ENCODE data around the gene MYBBP1A. TPM values are rescaled to one million over a fixed set of nuclear protein-coding genes. Genes with fewer than 3 reads are reported as not detected.
A peak's percentile ranks its signal among the peaks of the same experiment; 100 is the strongest.

The MYBBP1A gene
- total and polyA plus RNA-seq, 2 of the 13 experiments (the other 11 are each of a cell fraction or from before 2014, with no cell fraction given), result 18.6 to 54.8 TPM

DNA sequence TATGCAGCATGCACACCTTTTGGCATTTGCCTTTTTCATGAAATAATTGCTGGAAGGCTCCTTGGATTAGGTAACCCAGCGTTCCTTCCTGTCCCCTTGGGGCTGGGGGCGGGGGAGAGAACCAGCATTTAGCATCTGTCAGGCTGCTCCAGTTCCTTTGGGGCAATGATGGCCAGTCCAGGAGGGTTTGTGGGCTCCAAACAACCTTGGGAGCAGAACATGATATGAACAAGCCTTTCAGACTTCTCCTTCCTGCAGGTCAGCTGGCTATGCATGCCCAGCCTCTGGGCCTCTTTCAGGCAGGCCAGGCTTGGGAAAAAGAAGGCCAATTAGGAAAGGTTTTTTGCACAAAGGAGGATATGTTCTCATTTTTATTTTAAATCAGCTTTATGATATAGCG lies 28.0 kb upstream of the MYBBP1A start:
- H3K9me3 ChIP-seq (ENCODE audit: low read length), result no peaks in the 10 kb centered on the region
- H3K9ac ChIP-seq (ENCODE audit: insufficient read depth, low read depth, low read length), result no peak overlapping the region
- ChIA-PET CTCF (ENCODE audit: low intra/inter-chr PET ratio, low total read pairs) (interaction anchor here (2.8 kb wide), 1 partner anchor 17 kb away, joined by 13 read pairs; no protein-coding TSS in a partner anchor), POLR2A (interaction anchor here (1.3 to 1.7 kb wide), 3 partner anchors 15 to 28 kb away, joined by 3 to 5 read pairs (median 4); partner anchors contain the start of gene MYBBP1A)
- no peak for DNase-seq (ENCODE audit: low spot score)
- H3K4me3 ChIP-seq (replicated peaks in 1 of 3; ENCODE audit: insufficient read depth in 1 of 3, low read depth in 2 of 3, low read length in 3 of 3), result no peak overlapping the region
- no peak for TF ChIP-seq ZNF703 (CRISPR knock-in tag; IDR thresholded peaks at IDR 0.05; ENCODE audit: borderline replicate concordance)
- TF ChIP-seq ZNF607 (CRISPR knock-in tag; IDR thresholded peaks at IDR 0.05; ENCODE audit: borderline replicate concordance), result no peak
- 84% methylated on average over 1 of the region's 3 CpGs for WGBS (ENCODE audit: low lambda C conversion rate)
- in situ Hi-C loops (cut with HindIII; ENCODE audit: extremely low pct_ligation_motif_present, low pct_unique_long_range_greater_than_20kb), result no loop called here
- peak overlapping the region; percentile 88 for H3K4me2 ChIP-seq (ENCODE audit: low read depth, low read length)
- no peak overlapping the region for H3K27ac ChIP-seq (ENCODE audit: extremely low read length, insufficient read depth, low read length)
- BruUV-seq (replicated peaks), result no TSS peak
- no peak for FAIRE-seq
- no peak overlapping the region for H2AFZ ChIP-seq (ENCODE audit: low read length)
- H4K20me1 ChIP-seq (ENCODE audit: insufficient read depth, low read length), result no peaks in the 10 kb centered on the region
- ATAC-seq, result no peak
- H3K36me3 ChIP-seq (replicated peaks in 1 of 2; ENCODE audit: control insufficient read depth in 1 of 2, insufficient read depth in 2 of 2, low read length in 2 of 2), result no peaks in the 10 kb centered on the region
- peaks cover 56% of the 10 kb centered on the region for H3K4me1 ChIP-seq (ENCODE audit: insufficient read depth, low read length)
- H3K79me2 ChIP-seq (ENCODE audit: insufficient read depth, low read length), result no peaks in the 10 kb centered on the region
- intact Hi-C loops (cut with micrococcal nuclease; ENCODE audit: unreplicated experiment), result loop anchor here (2.0 kb wide), 1 partner anchor 16 kb away; no protein-coding TSS in a partner anchor
- H3K27me3 ChIP-seq (ENCODE audit: control insufficient read depth in 1 of 2, insufficient read depth in 2 of 2, low read length in 2 of 2), result peaks cover 2 to 47% of the 10 kb centered on the region in 2 experiments; a peak in 4 of 5 replicates

GRCh38 chr17:4582691-4583090 lies 27.5 kb upstream of the MYBBP1A start:
- ChIA-PET CTCF (ENCODE audit: low intra/inter-chr PET ratio, low total read pairs) (interaction anchor here (2.8 kb wide), 1 partner anchor 17 kb away, joined by 13 read pairs; no protein-coding TSS in a partner anchor), POLR2A (no interaction called here)
- Histone ChIP-seq H3K9ac (ENCODE audit: insufficient read depth, low read depth, low read length) (no peak overlapping the region), H4K20me1 (ENCODE audit: insufficient read depth, low read length) (no peaks in the 10 kb centered on the region), H3K79me2 (ENCODE audit: insufficient read depth, low read length) (no peaks in the 10 kb centered on the region), H3K4me1 (ENCODE audit: insufficient read depth, low read length) (peaks cover 58% of the 10 kb centered on the region), H3K9me3 (ENCODE audit: low read length) (no peaks in the 10 kb centered on the region), H2AFZ (ENCODE audit: low read length) (no peak overlapping the region), H3K4me3 (replicated peaks in 1 of 3; ENCODE audit: insufficient read depth in 1 of 3, low read depth in 2 of 3, low read length in 3 of 3) (no peak overlapping the region), H3K27ac (ENCODE audit: extremely low read length, insufficient read depth, low read length) (no peak overlapping the region), H3K4me2 (ENCODE audit: low read depth, low read length) (no peak overlapping the region), H3K27me3 (ENCODE audit: control insufficient read depth in 1 of 2, insufficient read depth in 2 of 2, low read length in 2 of 2) (peaks cover 2 to 47% of the 10 kb centered on the region in 2 experiments; a peak in 4 of 5 replicates), H3K36me3 (replicated peaks in 1 of 2; ENCODE audit: control insufficient read depth in 1 of 2, insufficient read depth in 2 of 2, low read length in 2 of 2) (no peaks in the 10 kb centered on the region)
- in situ Hi-C loops (cut with HindIII; ENCODE audit: extremely low pct_ligation_motif_present, low pct_unique_long_range_greater_than_20kb) (no loop called here), intact Hi-C loops (cut with micrococcal nuclease; ENCODE audit: unreplicated experiment) (loop anchor here (2.0 kb wide), 1 partner anchor 16 kb away; no protein-coding TSS in a partner anchor)
- DNase-seq (ENCODE audit: low spot score), result no peak
- BruUV-seq (replicated peaks), result no TSS peak
- no peak for FAIRE-seq
- no peak for ATAC-seq
- WGBS (ENCODE audit: low lambda C conversion rate), result 80% methylated on average over 5 of the region's 8 CpGs
- TF ChIP-seq ZNF746 (CRISPR knock-in tag; IDR thresholded peaks at IDR 0.05) (no peak), MXD4 (CRISPR knock-in tag; IDR thresholded peaks at IDR 0.05) (no peak), KDM5A (IDR thresholded peaks at IDR 0.05; ENCODE audit: borderline replicate concordance, low read length) (no peak), ARHGAP35 (CRISPR knock-in tag; IDR thresholded peaks at IDR 0.05; ENCODE audit: borderline replicate concordance) (no peak), FLYWCH1 (CRISPR knock-in tag; IDR thresholded peaks at IDR 0.05) (no peak), ZNF7 (CRISPR knock-in tag; IDR thresholded peaks at IDR 0.05) (no peak), ZNF709 (CRISPR knock-in tag; IDR thresholded peaks at IDR 0.05) (no peak), ZKSCAN8 (CRISPR knock-in tag; IDR thresholded peaks at IDR 0.05; ENCODE audit: borderline replicate concordance) (no peak), ZNF264 (CRISPR knock-in tag; IDR thresholded peaks at IDR 0.05) (no peak), SETDB1 (CRISPR knock-in tag; IDR thresholded peaks at IDR 0.05; ENCODE audit: borderline replicate concordance) (no peak), ZFP36L2 (CRISPR knock-in tag; IDR thresholded peaks at IDR 0.05) (no peak), HOXA7 (CRISPR knock-in tag; IDR thresholded peaks at IDR 0.05) (no peak), NR1H2 (CRISPR knock-in tag; IDR thresholded peaks at IDR 0.05; ENCODE audit: borderline replicate concordance, low read depth) (no peak)
- TF ChIP-seq, protein P1, sequence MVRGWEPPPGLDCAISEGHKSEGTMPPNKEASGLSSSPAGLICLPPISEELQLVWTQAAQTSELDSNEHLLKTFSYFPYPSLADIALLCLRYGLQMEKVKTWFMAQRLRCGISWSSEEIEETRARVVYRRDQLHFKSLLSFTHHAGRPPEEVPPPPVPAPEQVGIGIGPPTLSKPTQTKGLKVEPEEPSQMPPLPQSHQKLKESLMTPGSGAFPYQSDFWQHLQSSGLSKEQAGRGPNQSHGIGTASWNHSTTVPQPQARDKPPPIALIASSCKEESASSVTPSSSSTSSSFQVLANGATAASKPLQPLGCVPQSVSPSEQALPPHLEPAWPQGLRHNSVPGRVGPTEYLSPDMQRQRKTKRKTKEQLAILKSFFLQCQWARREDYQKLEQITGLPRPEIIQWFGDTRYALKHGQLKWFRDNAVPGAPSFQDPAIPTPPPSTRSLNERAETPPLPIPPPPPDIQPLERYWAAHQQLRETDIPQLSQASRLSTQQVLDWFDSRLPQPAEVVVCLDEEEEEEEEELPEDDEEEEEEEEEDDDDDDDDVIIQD (CRISPR knock-in tag; IDR thresholded peaks at IDR 0.05; ENCODE audit: low read depth), result no peak
- TF ChIP-seq, protein P2, sequence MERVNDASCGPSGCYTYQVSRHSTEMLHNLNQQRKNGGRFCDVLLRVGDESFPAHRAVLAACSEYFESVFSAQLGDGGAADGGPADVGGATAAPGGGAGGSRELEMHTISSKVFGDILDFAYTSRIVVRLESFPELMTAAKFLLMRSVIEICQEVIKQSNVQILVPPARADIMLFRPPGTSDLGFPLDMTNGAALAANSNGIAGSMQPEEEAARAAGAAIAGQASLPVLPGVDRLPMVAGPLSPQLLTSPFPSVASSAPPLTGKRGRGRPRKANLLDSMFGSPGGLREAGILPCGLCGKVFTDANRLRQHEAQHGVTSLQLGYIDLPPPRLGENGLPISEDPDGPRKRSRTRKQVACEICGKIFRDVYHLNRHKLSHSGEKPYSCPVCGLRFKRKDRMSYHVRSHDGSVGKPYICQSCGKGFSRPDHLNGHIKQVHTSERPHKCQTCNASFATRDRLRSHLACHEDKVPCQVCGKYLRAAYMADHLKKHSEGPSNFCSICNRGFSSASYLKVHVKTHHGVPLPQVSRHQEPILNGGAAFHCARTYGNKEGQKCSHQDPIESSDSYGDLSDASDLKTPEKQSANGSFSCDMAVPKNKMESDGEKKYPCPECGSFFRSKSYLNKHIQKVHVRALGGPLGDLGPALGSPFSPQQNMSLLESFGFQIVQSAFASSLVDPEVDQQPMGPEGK (CRISPR knock-in tag; IDR thresholded peaks at IDR 0.05), result no peak
